Astrocyte of the cerebellum (primary cell): ENCODE results near the gene SH3GLB1.

ENCODE experiments used
- DNase-seq: peaks from one replicate; pipeline ENCODE4 v3.0.0-alpha.2; 2011; ENCODE audit warnings: low read depth
- H3K4me3 ChIP-seq: 2 replicates; pipeline ENCODE4 v1.5.1; 2011; ENCODE audit warnings: mild to moderate bottlenecking, low read depth, low read length, moderate library complexity
- in situ Hi-C: cut with HindIII; loops from 2 replicates; pipeline ENCODE4 v1.10.0; 2017; ENCODE audit warnings: low sequenced_read_pairs
- TF ChIP-seq, protein P1 (sequence below): IDR thresholded peaks from 2 replicates; pipeline ENCODE4 v1.5.1; 2012; ENCODE audit warnings: low read length, low read depth, moderate library complexity, mild to moderate bottlenecking; ENCODE audit errors: missing control alignments

The SH3GLB1 gene

DNA sequence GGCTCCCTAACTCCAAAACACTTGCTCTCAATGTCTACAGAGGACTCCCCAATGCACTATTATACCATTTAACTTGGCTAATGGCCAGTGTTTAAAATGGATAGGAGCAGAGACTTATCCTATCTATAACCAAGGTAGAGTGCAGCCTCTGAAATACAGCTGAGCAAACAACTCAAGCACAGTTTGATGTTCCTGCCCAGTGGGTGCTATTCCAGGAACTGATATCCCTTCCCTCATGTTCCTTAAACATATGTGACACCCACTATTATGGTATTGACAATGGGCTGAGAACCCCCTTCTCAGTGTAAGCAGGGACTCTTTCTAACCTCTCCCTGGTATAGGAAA is 51.7 kb downstream of the SH3GLB1 start:
- H3K4me3 ChIP-seq = no peak overlapping the region
- TF ChIP-seq, protein P1, sequence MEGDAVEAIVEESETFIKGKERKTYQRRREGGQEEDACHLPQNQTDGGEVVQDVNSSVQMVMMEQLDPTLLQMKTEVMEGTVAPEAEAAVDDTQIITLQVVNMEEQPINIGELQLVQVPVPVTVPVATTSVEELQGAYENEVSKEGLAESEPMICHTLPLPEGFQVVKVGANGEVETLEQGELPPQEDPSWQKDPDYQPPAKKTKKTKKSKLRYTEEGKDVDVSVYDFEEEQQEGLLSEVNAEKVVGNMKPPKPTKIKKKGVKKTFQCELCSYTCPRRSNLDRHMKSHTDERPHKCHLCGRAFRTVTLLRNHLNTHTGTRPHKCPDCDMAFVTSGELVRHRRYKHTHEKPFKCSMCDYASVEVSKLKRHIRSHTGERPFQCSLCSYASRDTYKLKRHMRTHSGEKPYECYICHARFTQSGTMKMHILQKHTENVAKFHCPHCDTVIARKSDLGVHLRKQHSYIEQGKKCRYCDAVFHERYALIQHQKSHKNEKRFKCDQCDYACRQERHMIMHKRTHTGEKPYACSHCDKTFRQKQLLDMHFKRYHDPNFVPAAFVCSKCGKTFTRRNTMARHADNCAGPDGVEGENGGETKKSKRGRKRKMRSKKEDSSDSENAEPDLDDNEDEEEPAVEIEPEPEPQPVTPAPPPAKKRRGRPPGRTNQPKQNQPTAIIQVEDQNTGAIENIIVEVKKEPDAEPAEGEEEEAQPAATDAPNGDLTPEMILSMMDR = no peak
- in situ Hi-C loops = no loop called here
- DNase-seq = no peak

DNA sequence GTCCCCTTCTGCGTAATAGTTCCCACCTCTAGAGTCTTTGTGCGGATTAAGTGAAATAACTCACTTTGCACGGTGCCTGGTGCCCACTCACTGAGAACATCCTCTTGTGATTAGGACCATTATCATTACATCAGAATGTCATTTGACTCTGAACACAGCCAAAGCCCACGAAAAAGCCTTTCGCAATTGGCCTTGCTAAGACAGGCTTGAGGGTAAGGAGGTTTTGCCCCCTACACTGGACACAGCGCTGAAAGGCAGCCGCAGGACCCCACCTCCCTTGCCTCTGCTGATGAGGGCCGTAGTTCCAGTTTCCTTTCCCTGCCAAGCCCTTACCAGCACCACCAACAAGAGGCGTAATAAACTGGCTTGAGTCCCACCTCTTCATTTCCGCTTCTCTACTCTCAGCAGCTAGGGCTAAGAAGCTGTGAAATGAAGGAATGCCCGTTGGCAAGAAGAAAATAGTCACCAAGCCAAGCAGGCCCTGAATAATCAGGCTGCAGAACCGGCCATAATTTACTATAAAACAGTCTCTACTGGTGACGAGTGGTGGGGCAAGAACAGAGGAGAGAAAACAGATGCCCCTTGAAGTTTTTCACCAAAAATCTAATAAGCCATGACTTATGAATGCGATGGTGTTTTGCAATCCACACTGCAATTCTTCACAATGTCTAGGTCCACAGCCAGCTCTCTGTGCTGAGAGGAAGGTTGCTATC is 53.1 kb downstream of the SH3GLB1 start:
- H3K4me3 ChIP-seq = no peak overlapping the region
- in situ Hi-C loops = no loop called here
- DNase-seq = peak; percentile 72
- TF ChIP-seq, protein P1 = no peak

DNA sequence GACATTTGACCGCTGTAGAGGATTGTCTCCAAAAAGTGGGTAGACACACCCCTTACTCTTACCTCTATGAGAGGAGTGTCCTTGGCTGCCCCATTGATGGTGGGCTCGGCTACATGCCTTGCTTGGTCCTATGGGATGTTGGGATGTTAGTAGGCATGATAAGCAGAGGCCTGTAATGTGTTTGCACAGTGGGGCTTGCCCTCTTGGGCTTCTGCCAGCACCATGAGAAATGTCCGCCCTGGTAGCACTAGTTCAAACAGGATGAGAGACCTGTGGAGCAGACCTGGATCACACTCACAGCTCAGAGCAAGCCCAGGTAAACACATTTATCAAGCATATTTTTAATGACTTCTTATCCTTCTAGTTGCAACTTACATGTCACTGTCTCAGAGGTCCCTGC is 54.2 kb downstream of the SH3GLB1 start:
- in situ Hi-C loops = no loop called here
- no peak for DNase-seq
- no peak overlapping the region for H3K4me3 ChIP-seq
- TF ChIP-seq, protein P1 = no peak

DNA sequence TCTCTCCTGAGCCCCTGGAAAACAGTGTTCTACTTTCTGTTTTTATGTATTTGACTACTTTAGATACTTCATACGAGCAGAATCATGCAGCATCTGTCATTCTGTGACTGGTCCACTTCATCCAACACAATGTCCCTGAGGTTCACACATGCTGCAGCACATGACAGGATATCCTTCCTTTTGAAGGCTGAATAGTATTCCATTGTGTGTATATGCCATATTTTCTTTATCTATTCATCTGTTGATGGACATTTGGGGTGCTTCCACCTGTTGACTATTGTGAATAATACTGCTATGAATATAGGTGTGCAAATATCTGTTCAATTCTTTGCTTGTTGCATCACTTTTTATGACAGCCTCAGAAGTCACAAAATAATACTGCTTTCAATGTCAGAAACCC is 55.8 kb downstream of the SH3GLB1 start:
- TF ChIP-seq, protein P1 = no peak
- DNase-seq = no peak

DNA sequence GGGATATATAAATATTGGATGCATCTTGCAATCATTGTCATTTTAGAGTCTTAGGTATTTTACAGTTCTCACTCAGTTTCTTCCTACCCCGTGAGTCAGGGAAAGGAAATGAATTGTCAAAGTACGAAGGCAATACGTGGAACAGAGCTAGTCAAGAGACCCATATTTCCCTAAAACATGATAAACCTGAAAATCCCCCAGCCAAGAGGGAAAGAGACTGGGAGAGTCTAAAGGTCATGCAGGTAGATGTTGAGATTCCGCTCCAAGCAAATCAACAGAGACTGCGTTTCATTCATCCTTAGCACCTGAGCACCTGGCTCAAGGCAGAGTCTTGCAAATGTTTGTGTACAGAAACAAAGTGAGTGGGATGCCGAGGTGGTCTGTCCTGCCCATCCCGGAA is 58.0 kb downstream of the SH3GLB1 start:
- TF ChIP-seq, protein P1 = no peak
- no peak for DNase-seq
- H3K4me3 ChIP-seq = no peak overlapping the region
- in situ Hi-C loops = no loop called here

More for the DNA sequence above, 55.8 kb downstream of the SH3GLB1 start:
- H3K4me3 ChIP-seq = no peak overlapping the region
- in situ Hi-C loops = no loop called here

DNA sequence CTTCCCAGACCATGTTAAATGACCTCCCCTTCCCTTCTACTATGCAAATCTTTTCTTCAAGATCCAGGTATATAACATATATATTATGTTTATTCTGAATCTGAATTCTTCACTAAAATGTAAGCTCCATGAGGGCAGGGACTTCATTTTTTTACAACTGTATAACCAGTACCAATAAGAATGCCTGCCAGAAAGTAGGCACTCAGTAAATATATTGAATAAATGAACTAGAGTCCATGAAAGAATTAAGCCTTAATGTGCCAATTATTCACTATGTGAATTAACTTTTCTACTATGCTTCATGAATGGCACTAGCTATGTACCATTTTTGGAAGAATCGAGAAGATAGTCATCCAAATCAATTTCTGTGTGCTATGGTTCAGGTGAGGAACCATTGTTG is 60.1 kb downstream of the SH3GLB1 start:
- TF ChIP-seq, protein P1 = no peak
- no peak for DNase-seq
- in situ Hi-C loops = no loop called here

More for the DNA sequence above, 60.1 kb downstream of the SH3GLB1 start:
- H3K4me3 ChIP-seq = no peak overlapping the region
